ENCODE results near the gene CPEB1.

- TF ChIP-seq, protein P1, sequence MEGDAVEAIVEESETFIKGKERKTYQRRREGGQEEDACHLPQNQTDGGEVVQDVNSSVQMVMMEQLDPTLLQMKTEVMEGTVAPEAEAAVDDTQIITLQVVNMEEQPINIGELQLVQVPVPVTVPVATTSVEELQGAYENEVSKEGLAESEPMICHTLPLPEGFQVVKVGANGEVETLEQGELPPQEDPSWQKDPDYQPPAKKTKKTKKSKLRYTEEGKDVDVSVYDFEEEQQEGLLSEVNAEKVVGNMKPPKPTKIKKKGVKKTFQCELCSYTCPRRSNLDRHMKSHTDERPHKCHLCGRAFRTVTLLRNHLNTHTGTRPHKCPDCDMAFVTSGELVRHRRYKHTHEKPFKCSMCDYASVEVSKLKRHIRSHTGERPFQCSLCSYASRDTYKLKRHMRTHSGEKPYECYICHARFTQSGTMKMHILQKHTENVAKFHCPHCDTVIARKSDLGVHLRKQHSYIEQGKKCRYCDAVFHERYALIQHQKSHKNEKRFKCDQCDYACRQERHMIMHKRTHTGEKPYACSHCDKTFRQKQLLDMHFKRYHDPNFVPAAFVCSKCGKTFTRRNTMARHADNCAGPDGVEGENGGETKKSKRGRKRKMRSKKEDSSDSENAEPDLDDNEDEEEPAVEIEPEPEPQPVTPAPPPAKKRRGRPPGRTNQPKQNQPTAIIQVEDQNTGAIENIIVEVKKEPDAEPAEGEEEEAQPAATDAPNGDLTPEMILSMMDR (conservative IDR thresholded peaks at IDR 0.05), result no peak
- no peak for TF ChIP-seq ZFX (IDR thresholded peaks at IDR 0.05)
These were observed 74.9 kb downstream of the CPEB1 start for GRCh38 chr15:82572311-82572710.

Data from C4-2B (cell line).